GM18870 (cell line): Measurements from ENCODE around the gene NEK3.
"Not testable (repeated sequence)": the region's sequence is repeated elsewhere in the genome, so short reads cannot be mapped to it uniquely, and the experiment has no call there.

Experiments used
- ATAC-seq: cut with Tn5 transposase; IDR thresholded peaks from one replicate; pipeline ENCODE4 v1.9.1; 2021; ENCODE audit warnings: moderate library complexity; ENCODE audit not compliant: unreplicated experiment

Gene NEK3

DNA sequence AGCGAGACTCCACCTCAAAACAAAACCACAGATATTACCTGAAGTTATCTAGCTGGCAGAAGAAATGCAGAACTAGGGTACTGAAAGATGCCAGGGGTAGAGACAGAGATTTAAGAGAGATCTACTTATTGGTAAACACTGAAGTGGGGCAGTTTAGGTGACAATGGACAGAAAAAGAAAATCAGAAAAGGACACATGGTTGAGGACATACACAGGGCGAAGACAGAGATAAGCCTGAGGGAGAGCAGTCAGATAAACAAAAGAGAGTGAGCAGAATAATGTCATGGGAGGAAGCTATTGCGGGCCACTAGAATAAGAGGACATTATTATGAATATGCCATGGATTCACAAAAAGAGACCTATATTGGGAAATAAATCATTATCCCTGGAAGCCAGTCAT is 33.9 kb downstream of the NEK3 start:
- no peak for ATAC-seq

DNA sequence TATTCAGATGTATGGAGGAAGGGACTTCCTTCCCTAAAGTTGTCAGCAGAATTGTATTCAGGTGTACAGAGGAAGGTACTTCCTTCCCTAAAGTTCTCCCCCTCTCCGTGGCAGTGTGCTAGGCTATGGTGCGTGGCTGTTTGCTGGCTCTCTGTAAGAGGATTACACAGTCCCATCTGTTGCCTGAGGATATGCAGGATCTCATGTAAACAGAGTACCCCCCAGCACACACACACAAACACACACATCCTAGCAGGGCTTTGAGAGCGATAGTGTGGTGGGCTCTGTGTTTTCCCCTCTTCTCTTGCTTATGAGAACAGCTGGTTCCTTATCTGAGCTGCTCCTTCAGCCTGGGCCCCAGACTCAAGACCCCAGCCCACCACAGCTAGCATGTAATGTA is 40.8 kb downstream of the NEK3 start:
- no peak for ATAC-seq

DNA sequence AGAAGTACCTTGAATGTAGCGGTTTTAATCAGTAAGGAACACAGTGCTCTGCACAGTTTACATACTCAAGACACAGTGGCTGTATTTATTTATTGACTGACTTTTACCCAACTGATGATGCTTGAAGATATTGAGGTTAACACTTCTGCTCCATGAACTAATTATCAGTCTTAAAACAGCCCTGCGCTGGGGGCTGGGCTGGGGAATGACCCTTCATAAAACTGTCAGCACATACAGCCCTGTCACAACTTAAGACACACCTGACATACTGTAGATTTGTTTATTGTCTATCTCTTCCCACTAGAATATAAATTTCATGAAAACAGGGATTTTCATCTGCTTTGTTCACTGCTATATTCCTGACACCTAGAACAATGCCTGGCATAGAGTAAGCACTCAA is 41.3 kb downstream of the NEK3 start:
- ATAC-seq, result no peak

DNA sequence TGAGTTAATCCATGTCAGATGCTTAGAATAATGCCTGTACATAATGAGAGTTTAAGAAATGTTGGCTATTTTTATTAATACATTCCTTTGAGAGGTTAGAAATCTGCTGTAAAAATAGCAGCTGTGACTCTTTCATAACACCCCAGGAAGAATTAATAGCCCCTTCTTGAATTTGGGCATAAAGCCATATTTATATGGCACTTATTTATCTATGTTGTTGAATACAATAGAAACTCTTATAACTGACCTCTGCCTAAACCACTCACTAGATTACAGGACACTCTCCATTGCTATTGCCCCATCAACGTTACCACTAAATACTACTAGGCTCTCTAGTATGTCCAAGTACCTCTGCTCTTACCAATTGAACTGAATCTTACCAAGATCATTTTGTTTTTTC is 46.8 kb downstream of the NEK3 start:
- no peak for ATAC-seq

DNA sequence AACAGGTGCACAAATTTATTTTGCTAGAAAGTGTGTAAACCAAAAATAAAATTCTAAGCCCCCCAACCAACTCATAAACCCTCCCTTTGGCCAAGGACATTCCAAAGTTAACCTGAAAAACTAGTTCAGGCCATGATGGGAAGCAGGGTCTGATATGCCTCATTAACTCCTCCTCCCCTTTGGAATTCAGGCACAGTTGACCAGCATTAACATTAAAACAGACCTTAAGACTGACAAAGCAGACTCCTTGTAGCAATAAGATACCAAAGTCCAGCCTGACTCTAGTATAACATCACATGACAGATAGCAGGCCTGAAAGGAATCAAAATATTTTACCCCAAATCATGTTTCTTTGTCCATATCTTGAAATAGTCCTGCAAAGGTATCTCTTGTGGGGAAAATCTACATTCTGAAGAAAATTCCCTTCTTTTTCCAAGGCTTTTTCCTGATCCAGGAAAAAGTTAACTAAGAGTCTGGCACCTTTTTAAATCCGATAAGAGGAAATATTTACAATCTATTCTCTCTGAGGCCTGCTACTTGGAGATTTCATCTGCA is 50.2 kb downstream of the NEK3 start:
- no peak for ATAC-seq

DNA sequence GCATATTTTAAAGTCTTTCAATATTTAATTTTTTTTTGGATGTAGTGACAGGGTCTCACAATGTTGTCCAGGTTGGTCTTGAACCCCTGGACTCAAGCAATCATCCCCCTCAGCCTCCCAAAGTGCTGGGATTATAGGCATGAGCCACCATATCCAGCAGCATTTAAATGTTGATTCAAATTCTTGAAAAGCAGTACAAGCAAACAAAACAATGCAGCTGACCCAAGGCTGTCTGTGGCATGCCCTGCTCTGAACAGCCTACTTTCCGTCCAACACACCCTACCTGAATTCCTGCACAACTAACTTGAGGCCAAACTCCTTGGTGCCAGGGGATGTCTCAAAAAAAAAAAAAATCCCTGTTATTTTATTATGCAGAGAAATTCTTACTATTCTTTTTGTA is 53.6 kb downstream of the NEK3 start:
- no peak for ATAC-seq

DNA sequence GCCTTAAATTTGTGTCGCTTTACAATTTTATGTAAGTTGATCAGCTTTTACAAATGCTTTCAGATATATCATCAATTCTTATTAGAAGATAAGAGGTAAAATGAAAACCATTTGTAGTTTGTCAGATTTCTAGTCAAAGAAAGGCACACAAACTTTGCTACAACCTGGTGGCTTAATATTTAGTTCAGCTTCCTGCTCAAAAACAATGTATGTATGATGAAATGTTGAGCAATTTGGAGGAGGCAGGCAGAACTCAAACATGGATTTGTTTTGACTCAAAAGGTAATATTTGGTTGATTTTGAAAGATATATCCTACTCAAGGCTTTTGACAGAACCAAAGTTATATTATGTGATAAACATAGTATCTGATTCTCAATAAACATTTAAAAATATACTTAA is 54.8 kb downstream of the NEK3 start:
- no peak for ATAC-seq

DNA sequence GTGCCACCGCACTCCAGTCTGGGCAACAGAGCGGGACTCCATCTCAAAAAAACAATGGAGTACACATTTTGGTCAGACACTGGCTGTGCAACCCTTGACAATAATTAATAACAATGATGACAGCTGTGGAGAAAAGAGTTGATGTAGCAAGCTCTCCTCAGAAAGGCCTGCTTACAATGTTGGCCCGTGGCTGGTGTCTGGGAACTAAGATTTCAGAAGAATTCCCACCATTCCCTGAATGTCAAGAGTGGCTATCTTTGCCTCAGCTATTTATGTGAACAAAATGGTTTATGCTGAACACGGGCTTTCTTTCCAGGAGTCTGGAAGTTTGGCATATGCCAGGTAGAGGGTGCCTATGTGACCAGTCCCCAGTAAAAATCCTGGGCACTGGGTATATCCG is 56.0 kb downstream of the NEK3 start:
- ATAC-seq, result no peak

DNA sequence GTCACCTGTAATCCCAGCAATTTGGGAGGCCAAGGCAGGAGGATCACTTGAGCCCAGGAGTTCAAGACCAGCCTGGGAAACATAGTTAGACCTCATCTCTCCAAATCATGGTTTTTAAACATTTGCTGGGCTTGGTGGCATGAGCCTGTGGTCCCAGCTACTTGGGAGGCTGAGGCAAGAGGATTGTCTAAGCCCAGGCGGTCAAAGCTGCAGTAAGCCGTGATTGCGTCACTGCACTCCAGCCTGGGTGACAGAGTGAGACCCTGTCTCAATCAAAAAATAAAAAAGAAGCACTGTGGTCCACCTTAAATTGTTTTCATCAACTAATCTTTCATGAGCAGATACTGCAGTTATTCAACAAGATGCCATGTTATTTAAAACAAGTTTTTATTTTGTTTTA is 57.0 kb downstream of the NEK3 start:
- not testable (repeated sequence) for ATAC-seq

DNA sequence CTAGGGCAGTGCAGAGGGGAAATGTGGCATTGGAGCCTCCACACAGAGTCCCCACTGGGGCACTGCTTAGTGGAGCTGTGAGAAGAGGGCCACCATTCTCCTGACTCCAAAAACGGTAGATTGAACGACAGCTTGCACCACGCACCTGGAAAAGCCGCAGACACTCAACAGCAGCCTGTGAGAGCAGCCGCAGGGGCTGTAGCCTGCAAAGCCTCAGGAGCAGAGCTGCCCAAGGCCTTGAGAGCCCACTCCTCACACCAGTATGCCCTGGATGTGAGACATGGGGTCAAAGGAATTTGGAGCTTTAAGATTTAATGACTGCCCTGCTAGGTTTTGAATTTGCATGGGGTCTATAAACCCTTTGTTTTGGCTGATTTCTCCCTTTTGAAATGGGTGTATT is 62.2 kb downstream of the NEK3 start:
- no peak for ATAC-seq

DNA sequence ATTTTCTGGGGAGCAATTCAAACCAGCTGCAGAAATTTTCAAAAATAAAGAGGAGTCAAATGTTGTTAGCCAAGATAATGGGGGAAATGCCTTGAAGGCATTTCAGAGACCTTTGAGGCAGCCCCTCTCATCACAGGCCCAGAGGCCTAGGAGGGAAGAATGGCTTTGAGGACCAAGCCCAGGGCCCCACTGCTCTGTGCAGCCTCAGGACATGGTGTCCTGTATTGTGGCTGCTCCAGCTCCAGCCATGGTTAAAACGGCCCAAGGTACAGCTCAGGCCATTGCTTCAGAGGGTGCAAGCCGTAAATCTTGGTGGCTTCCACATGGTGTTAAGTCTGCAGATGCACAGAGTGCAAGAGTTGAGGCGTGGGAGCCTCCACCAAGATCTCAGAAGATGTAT is 62.6 kb downstream of the NEK3 start:
- ATAC-seq, result no peak

DNA sequence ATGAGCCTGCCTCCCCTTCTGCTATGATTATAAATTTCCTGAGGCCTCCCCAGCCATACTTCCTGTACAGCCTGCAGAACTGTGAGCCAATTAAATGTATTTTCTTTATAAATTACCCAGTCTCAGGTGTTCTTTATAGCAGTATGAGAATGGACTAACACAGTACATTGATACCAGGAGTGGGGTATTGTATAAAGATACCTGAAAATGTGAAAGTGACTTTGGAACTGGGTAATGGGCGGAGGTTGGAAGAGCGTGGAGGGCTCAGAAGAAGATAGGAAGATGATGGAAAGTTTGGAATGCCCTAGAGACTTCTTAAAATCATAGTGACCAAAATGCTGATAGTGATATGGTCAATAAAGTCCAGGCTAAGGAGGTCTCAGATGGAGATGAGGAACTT is 63.3 kb downstream of the NEK3 start:
- ATAC-seq, result no peak

DNA sequence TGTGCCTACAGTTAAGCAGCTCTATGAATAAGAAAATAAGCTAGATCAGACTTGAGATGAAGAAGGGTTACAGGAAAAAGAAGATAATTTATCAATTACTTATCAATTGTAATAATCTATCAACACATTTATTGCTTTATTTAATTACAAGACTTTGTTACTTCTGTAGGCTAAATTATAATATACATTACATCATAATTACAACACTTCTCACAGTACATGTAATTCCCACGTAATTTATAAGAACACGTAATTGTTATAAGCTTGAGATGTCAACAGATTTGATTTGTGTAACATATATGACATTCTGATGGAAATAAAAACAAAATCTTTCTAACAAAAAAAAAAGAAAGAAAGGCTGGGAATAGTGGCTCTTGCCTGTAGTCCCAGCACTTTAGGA is 67.3 kb downstream of the NEK3 start:
- ATAC-seq, result no peak

DNA sequence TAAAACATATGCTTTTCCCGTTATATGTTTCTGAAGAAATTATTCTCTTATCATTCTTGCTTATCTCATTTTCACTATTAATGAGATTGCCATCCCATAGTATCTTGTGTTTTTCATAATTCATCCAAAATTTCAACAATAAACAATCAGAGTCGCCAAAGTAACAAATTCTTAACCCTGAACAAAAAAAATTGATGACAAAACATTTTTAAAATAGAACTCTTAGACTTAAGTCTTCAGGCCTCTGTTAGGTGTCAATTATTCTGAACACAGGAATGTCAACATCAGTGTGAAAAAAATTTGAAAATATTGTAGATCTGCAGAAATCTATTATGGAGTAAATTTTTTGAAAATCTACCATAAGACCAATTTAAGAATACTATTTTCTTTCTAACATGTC is 67.9 kb downstream of the NEK3 start:
- ATAC-seq, result no peak

DNA sequence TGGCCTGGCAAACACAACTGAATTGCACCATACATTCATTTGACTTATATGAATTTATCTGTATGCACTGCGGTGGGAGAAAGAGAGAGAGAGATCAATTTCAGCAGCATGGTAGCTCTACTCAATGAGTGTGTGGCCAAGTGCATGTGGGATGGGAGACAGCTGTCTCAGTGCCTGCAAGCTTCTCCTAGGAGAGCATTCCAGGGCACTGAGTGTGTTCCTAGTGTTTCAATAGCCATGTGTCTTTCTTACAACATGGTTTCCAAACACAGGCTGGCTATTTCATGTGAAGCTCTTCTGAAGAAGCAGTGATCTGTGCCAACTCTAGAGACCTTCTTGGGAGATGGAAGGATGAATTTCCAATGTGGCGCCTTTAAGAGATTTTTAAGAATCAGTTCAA is 74.0 kb downstream of the NEK3 start:
- no peak for ATAC-seq

DNA sequence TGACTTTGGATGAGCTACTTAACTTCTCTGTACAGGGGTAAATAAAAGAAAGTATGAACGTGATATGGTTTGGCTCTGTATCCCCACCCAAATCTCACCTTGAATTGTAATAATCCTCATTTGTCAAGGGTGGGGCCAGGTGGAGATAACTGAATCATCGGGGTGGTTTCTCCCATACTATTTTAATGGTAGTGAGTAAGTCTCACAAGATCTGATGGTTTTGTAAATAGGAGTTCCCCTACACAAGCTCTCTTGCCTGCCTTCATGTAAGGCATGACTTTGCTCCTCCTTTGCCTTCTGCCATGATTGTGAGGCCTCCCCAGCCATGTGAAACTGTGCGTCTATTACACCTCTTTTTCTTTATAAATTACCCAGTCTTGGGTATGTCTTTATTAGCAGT is 74.4 kb downstream of the NEK3 start:
- ATAC-seq, result not testable (repeated sequence)
